ENCODE data around the gene OR4D1. TPM values are rescaled to one million over a fixed set of nuclear protein-coding genes. Genes with fewer than 3 reads are reported as not detected.

OR4D1 gene
- total and polyA plus RNA-seq, 9 of the 15 experiments (the other 6 are each of a cell fraction or from before 2014, with no cell fraction given), result not detected

GRCh38 chr17:58195518-58196123, 47.4 kb downstream of the OR4D1 start (continued):
- TF ChIP-seq, protein P1, sequence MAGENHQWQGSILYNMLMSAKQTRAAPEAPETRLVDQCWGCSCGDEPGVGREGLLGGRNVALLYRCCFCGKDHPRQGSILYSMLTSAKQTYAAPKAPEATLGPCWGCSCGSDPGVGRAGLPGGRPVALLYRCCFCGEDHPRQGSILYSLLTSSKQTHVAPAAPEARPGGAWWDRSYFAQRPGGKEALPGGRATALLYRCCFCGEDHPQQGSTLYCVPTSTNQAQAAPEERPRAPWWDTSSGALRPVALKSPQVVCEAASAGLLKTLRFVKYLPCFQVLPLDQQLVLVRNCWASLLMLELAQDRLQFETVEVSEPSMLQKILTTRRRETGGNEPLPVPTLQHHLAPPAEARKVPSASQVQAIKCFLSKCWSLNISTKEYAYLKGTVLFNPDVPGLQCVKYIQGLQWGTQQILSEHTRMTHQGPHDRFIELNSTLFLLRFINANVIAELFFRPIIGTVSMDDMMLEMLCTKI (IDR thresholded peaks at IDR 0.05; ENCODE audit: partially characterized antibody), result no peak
- TF ChIP-seq LARP7 (IDR thresholded peaks at IDR 0.05) (peak; percentile 52; the same call in 1 of the 2 replicates), CGGBP1 (CRISPR knock-in tag; IDR thresholded peaks at IDR 0.05) (no peak), ZNF263 (CRISPR knock-in tag; IDR thresholded peaks at IDR 0.05; ENCODE audit: borderline replicate concordance) (no peak), XRCC4 (IDR thresholded peaks at IDR 0.05; ENCODE audit: extremely low read depth, insufficient read depth, insufficient read length) (no peak), ZNF146 (CRISPR knock-in tag; IDR thresholded peaks at IDR 0.05; ENCODE audit: unreplicated experiment) (no peak), ESRRA (IDR thresholded peaks at IDR 0.05; ENCODE audit: borderline replicate concordance, low read depth) (no peak), ZNF436 (CRISPR knock-in tag; IDR thresholded peaks at IDR 0.05) (peak; percentile 74; the same call in 1 of the 2 replicates), ZBTB7A (IDR thresholded peaks at IDR 0.05; ENCODE audit: borderline replicate concordance, control insufficient read depth, low read depth, low read length) (no peak), NCOA4 (IDR thresholded peaks at IDR 0.05; ENCODE audit: partially characterized antibody) (no peak), POLR2AphosphoS2 (IDR thresholded peaks at IDR 0.05; ENCODE audit: low read length) (no peak), RAD21 (CRISPR knock-in tag; conservative IDR thresholded peaks at IDR 0.05 in 1 of 2, IDR thresholded peaks at IDR 0.05 in 1 of 2) (no peak), CBX8 (IDR thresholded peaks at IDR 0.05; ENCODE audit: borderline replicate concordance, extremely low read depth, low read depth, low read length, poor library complexity, severe bottlenecking) (no peak), ZNF551 (CRISPR knock-in tag; IDR thresholded peaks at IDR 0.05) (no peak), ATF7 (IDR thresholded peaks at IDR 0.05) (no peak), DIDO1 (tag; IDR thresholded peaks at IDR 0.05; ENCODE audit: low read depth) (no peak)
- TF ChIP-seq, protein P2, sequence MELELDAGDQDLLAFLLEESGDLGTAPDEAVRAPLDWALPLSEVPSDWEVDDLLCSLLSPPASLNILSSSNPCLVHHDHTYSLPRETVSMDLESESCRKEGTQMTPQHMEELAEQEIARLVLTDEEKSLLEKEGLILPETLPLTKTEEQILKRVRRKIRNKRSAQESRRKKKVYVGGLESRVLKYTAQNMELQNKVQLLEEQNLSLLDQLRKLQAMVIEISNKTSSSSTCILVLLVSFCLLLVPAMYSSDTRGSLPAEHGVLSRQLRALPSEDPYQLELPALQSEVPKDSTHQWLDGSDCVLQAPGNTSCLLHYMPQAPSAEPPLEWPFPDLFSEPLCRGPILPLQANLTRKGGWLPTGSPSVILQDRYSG (tag; conservative IDR thresholded peaks at IDR 0.05; ENCODE audit: low read depth), result no peak
